Tibial artery (tissue), 4 donors: Measurements from ENCODE around the gene AQP9.

Source experiments
- DNase-seq, 2 donors: peaks; one replicate each; pipeline ENCODE4 v3.0.0-alpha.2; 2019
- H3K27ac ChIP-seq, 2 donors: fragments of 200-600 bp; sonication (generic) in 1 of 2; 1 replicate in 1 of 2; 2 replicates in 1 of 2; pipeline ENCODE4 v1.5.1; 2018 to 2019; ENCODE audit warnings: mild to moderate bottlenecking in 1 of 2
- H3K27me3 ChIP-seq, 2 donors: fragments of 200-600 bp; sonication (generic) in 1 of 2; one replicate each; pipeline versions ENCODE4 v1.5.1 to v1.6.0; 2016 to 2019
- H3K36me3 ChIP-seq, 3 donors: fragments of 200-600 bp; sonication (generic) in 2 of 3; one replicate each; pipeline ENCODE4 v1.5.1; 2016 to 2019; ENCODE audit warnings: mild to moderate bottlenecking in 2 of 3
- H3K4me1 ChIP-seq, 4 donors: fragments of 200-600 bp; sonication (generic) in 2 of 4; 1 replicate in 3 of 4; 2 replicates in 1 of 4; pipeline ENCODE4 v1.5.1; 2016 to 2019
- H3K4me3 ChIP-seq, 2 donors: fragments of 200-600 bp; sonication (generic) in 1 of 2; 1 replicate in 1 of 2; 2 replicates in 1 of 2; pipeline ENCODE4 v1.5.1; 2018 to 2019; ENCODE audit warnings: mild to moderate bottlenecking in 2 of 2
- H3K9me3 ChIP-seq, 3 donors: fragments of 200-600 bp; sonication (generic) in 1 of 3; one replicate each; pipeline ENCODE4 v1.5.1; 2016 to 2019
- intact Hi-C: fragments of 100-400 bp; cut with DNase I; formaldehyde crosslinking; loops from one replicate; pipeline ENCODE4 v1.15.0; 2023; ENCODE audit warnings: low total_unique reads
- TF ChIP-seq, protein P1 (sequence below), 2 experiments: fragments of 200-600 bp in 1 of 2; fragments of 450-650 bp in 1 of 2; IDR thresholded peaks; one replicate each; pipeline ENCODE4 v1.5.1; 2017 to 2019; ENCODE audit warnings: antibody characterized with exemption in 2 of 2, mild to moderate bottlenecking in 1 of 2, moderate library complexity in 1 of 2

The AQP9 gene

DNA sequence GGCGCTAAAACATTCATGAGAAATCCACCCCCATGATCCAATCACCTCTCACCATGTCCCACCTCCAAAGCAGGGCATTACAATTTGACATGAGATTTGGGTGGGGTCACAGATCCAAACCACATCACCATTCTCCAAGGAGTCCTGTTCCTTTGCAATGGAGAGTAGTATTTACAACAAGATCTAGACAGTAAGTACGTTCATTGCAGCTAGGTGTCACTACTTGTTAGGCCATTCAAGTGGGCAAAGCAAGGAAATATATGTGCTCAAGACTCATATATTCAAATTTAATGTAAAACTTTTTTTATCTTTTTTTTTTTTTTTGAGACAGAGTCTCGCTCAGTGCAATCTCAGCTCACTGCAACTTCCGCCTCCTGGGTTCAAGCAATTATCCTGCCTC lies 79.3 kb downstream of the AQP9 start:
- intact Hi-C loops: no loop called here
- TF ChIP-seq, protein P1, sequence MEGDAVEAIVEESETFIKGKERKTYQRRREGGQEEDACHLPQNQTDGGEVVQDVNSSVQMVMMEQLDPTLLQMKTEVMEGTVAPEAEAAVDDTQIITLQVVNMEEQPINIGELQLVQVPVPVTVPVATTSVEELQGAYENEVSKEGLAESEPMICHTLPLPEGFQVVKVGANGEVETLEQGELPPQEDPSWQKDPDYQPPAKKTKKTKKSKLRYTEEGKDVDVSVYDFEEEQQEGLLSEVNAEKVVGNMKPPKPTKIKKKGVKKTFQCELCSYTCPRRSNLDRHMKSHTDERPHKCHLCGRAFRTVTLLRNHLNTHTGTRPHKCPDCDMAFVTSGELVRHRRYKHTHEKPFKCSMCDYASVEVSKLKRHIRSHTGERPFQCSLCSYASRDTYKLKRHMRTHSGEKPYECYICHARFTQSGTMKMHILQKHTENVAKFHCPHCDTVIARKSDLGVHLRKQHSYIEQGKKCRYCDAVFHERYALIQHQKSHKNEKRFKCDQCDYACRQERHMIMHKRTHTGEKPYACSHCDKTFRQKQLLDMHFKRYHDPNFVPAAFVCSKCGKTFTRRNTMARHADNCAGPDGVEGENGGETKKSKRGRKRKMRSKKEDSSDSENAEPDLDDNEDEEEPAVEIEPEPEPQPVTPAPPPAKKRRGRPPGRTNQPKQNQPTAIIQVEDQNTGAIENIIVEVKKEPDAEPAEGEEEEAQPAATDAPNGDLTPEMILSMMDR (IDR thresholded peaks at IDR 0.05): no peak
- Histone ChIP-seq H3K27ac (no peak overlapping the region), H3K36me3 (no peaks in the 10 kb centered on the region), H3K27me3 (no peaks in the 10 kb centered on the region), H3K4me3 (no peak overlapping the region), H3K9me3 (no peaks in the 10 kb centered on the region), H3K4me1 (no peaks in the 10 kb centered on the region)
- DNase-seq: no peak

DNA sequence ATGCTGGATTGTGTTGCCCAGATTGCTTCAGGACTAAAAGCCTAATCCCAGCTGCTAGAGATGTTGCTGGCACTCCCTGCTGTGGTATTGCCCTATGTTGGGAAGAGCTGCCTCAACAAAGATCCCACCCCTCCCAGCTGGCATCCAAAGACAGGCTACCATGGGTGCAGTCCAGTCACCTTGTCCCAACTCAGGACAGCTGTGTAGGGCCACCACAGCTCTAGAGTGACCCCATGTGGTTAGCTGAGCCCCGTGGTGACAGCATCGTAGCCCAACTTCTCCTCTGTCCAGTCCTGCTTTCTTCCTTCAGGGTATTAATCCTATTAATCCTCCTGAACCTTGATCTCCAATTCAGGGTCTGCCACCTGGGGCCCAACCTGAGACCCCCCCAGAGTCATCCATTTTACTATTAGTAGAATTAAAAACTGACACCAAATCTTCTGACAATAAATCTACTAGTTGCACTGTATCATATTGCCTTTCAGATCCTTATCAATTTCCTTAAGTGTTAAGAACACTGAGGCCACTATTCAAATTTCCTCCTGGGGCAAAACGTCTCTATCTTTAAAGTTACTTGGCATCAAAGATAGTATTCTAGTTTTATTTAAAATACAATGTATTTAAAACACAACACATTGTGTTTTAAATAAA lies 83.5 kb downstream of the AQP9 start:
- no peaks in the 10 kb centered on the region for H3K9me3 ChIP-seq
- intact Hi-C loops: no loop called here
- peaks cover 0 to 6% (median 0%) of the 10 kb centered on the region in 4 donors for H3K4me1 ChIP-seq
- no peaks in the 10 kb centered on the region for H3K36me3 ChIP-seq
- no peak overlapping the region for H3K27ac ChIP-seq
- no peak for DNase-seq
- H3K4me3 ChIP-seq: no peak overlapping the region
- TF ChIP-seq, protein P1 (IDR thresholded peaks at IDR 0.05): no peak
- no peaks in the 10 kb centered on the region for H3K27me3 ChIP-seq

DNA sequence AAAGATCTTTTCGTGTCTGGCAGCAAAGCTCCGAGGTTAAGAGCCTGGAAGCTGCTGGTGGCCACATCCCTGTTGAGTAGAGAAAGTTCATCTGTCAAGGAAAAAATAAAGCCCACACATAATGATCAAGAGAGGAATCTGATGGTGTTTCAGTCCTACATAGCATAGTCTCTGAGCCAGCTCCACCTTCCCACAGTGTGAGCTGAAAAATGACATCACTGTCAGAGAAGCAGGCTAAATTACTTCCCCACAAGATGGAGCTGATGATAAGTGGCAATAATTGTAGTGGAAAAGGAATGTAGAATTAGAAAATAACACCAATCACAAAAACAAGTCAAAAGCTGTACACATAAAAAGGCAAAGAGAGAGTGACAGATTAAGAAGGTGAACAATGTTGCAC lies 84.5 kb downstream of the AQP9 start:
- TF ChIP-seq, protein P1 (IDR thresholded peaks at IDR 0.05): no peak

DNA sequence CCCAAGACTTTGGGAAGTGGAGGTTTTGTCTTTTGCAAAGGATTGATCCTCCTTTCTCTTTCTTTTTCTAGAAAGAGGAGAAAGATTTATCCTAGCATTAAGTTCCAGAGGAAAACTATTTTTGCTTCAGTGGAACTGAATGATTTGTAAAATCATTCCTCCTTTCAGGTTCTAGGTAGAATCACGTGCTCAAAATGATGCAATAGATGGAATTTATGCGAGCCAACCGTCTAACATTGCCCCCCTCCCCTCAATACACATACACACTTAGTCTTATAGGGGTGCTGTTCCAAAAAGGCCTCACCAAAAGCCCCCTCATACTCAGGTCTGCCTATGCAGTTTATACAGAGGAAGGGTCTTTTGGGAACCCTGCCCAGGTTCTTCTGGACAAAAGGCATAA lies 85.3 kb downstream of the AQP9 start:
- intact Hi-C loops: no loop called here

More for the DNA sequence above, 84.5 kb downstream of the AQP9 start:
- Histone ChIP-seq H3K27me3 (no peaks in the 10 kb centered on the region), H3K4me1 (peaks cover 0 to 6% (median 0%) of the 10 kb centered on the region in 4 donors), H3K27ac (no peak overlapping the region), H3K36me3 (no peaks in the 10 kb centered on the region), H3K9me3 (no peaks in the 10 kb centered on the region), H3K4me3 (no peak overlapping the region)
- intact Hi-C loops: no loop called here
- DNase-seq: no peak

DNA sequence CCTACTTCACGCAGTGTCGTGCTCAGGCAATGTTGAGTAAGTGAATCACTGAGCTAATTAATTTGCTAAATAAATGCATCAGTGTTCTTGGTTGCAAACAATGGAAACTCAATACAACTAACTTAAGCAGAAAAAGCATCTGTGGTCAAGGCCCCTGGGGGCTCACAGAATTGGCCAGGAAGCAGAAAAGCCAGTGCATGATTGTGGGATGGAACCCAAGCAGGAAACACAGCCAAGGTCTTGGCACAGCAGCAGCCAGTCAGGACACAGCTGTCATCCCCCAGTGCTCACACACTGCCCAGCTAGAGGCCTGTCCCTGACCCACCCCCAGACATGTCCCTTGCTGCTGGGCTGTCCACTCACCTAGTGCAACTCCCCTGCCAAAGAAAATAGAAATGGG lies 85.9 kb downstream of the AQP9 start:
- DNase-seq: no peak
- H3K9me3 ChIP-seq: no peaks in the 10 kb centered on the region
- no peak overlapping the region for H3K27ac ChIP-seq
- intact Hi-C loops: no loop called here
- no peaks in the 10 kb centered on the region for H3K27me3 ChIP-seq
- H3K4me1 ChIP-seq: peaks cover 0 to 18% (median 9%) of the 10 kb centered on the region in 4 donors
- TF ChIP-seq, protein P1 (IDR thresholded peaks at IDR 0.05): no peak
- H3K36me3 ChIP-seq: no peaks in the 10 kb centered on the region
- H3K4me3 ChIP-seq: no peak overlapping the region

More for the DNA sequence above, 85.3 kb downstream of the AQP9 start:
- no peaks in the 10 kb centered on the region for H3K36me3 ChIP-seq
- H3K9me3 ChIP-seq: no peaks in the 10 kb centered on the region
- TF ChIP-seq, protein P1 (IDR thresholded peaks at IDR 0.05): no peak
- H3K27ac ChIP-seq: no peak overlapping the region
- peaks cover 0 to 11% (median 4%) of the 10 kb centered on the region in 4 donors for H3K4me1 ChIP-seq
- no peaks in the 10 kb centered on the region for H3K27me3 ChIP-seq
- H3K4me3 ChIP-seq: no peak overlapping the region
- no peak for DNase-seq
